ENCODE data around the gene PEX11G. TPM values are rescaled to one million over a fixed set of nuclear protein-coding genes. Genes with fewer than 3 reads are reported as not detected.
"Not testable (repeated sequence)": the region's sequence is repeated elsewhere in the genome, so short reads cannot be mapped to it uniquely, and the experiment has no call there.

Gene PEX11G
- total and polyA plus RNA-seq, 2 donors from 2014 or later = 7.8 to 20.8 TPM

- FAIRE-seq (no peak), DNase-seq (no peak)
- H3K9ac ChIP-seq (ENCODE audit: low read length in 3 of 3) = no peak overlapping the region
- no peaks in the 10 kb centered on the region for H3K9me3 ChIP-seq (ENCODE audit: control insufficient read depth in 2 of 3, insufficient read depth in 1 of 3, low read length in 3 of 3)
- no peak for TF ChIP-seq CTCF (IDR thresholded peaks at IDR 0.05; ENCODE audit: borderline replicate concordance, extremely low read depth, insufficient read depth)
- no peaks in the 10 kb centered on the region for H3K4me1 ChIP-seq (ENCODE audit: control insufficient read depth in 2 of 3, insufficient read depth in 2 of 3, low read depth in 1 of 3, low read length in 3 of 3)
- H3K27ac ChIP-seq (ENCODE audit: low read depth in 2 of 2, low read length in 2 of 2) = no peak overlapping the region
- H3K4me3 ChIP-seq (ENCODE audit: low read length in 3 of 3) = no peak overlapping the region
- H3K27me3 ChIP-seq (ENCODE audit: control insufficient read depth, insufficient read depth, low read length) = no peaks in the 10 kb centered on the region
- intact Hi-C loops (cut with DNase I) = no loop called here
- H3K36me3 ChIP-seq (ENCODE audit: control insufficient read depth in 2 of 3, insufficient read depth in 3 of 3, low read length in 3 of 3) = peaks cover 0 to 2% (median 0%) of the 10 kb centered on the region in 3 donors
These were observed 54.4 kb downstream of the PEX11G start for GRCh38 chr19:7434391-7434790.

GRCh38 chr19:7433456-7433855, 55.4 kb downstream of the PEX11G start:
- intact Hi-C loops (cut with DNase I); FAIRE-seq: not testable (repeated sequence)

GRCh38 chr19:7429638-7430282, 59.1 kb downstream of the PEX11G start:
- H3K36me3 ChIP-seq (ENCODE audit: control insufficient read depth in 2 of 3, insufficient read depth in 3 of 3, low read length in 3 of 3) = no peaks in the 10 kb centered on the region
- FAIRE-seq (no peak), DNase-seq (no peak)
- no peaks in the 10 kb centered on the region for H3K27me3 ChIP-seq (ENCODE audit: control insufficient read depth, insufficient read depth, low read length)
- H3K9ac ChIP-seq (ENCODE audit: low read length in 3 of 3) = no peak overlapping the region
- no peak overlapping the region for H3K27ac ChIP-seq (ENCODE audit: low read depth in 2 of 2, low read length in 2 of 2)
- no peaks in the 10 kb centered on the region for H3K9me3 ChIP-seq (ENCODE audit: control insufficient read depth in 2 of 3, insufficient read depth in 1 of 3, low read length in 3 of 3)
- H3K4me1 ChIP-seq (ENCODE audit: control insufficient read depth in 2 of 3, insufficient read depth in 2 of 3, low read depth in 1 of 3, low read length in 3 of 3) = no peaks in the 10 kb centered on the region
- TF ChIP-seq CTCF (IDR thresholded peaks at IDR 0.05; ENCODE audit: borderline replicate concordance, extremely low read depth, insufficient read depth) = no peak
- intact Hi-C loops (cut with DNase I) = no loop called here
- no peak overlapping the region for H3K4me3 ChIP-seq (ENCODE audit: low read length in 3 of 3)

More at GRCh38 chr19:7433456-7433855, 55.4 kb downstream of the PEX11G start:
- not testable (repeated sequence) for H3K36me3 ChIP-seq (ENCODE audit: control insufficient read depth in 2 of 3, insufficient read depth in 3 of 3, low read length in 3 of 3); H3K4me3 ChIP-seq (ENCODE audit: low read length in 3 of 3); H3K9me3 ChIP-seq (ENCODE audit: control insufficient read depth in 2 of 3, insufficient read depth in 1 of 3, low read length in 3 of 3); H3K27ac ChIP-seq (ENCODE audit: low read depth in 2 of 2, low read length in 2 of 2); DNase-seq; H3K4me1 ChIP-seq (ENCODE audit: control insufficient read depth in 2 of 3, insufficient read depth in 2 of 3, low read depth in 1 of 3, low read length in 3 of 3); H3K9ac ChIP-seq (ENCODE audit: low read length in 3 of 3); H3K27me3 ChIP-seq (ENCODE audit: control insufficient read depth, insufficient read depth, low read length)

- TF ChIP-seq CTCF (IDR thresholded peaks at IDR 0.05; ENCODE audit: borderline replicate concordance, extremely low read depth, insufficient read depth) = no peak
- intact Hi-C loops (cut with DNase I) = no loop called here
- H3K9ac ChIP-seq (ENCODE audit: low read length in 3 of 3) = no peak overlapping the region
- no peaks in the 10 kb centered on the region for H3K27me3 ChIP-seq (ENCODE audit: control insufficient read depth, insufficient read depth, low read length)
- H3K9me3 ChIP-seq (ENCODE audit: control insufficient read depth in 2 of 3, insufficient read depth in 1 of 3, low read length in 3 of 3) = no peaks in the 10 kb centered on the region
- no peaks in the 10 kb centered on the region for H3K36me3 ChIP-seq (ENCODE audit: control insufficient read depth in 2 of 3, insufficient read depth in 3 of 3, low read length in 3 of 3)
- FAIRE-seq (no peak), DNase-seq (no peak)
- no peak overlapping the region for H3K4me3 ChIP-seq (ENCODE audit: low read length in 3 of 3)
- no peak overlapping the region for H3K27ac ChIP-seq (ENCODE audit: low read depth in 2 of 2, low read length in 2 of 2)
- no peaks in the 10 kb centered on the region for H3K4me1 ChIP-seq (ENCODE audit: control insufficient read depth in 2 of 3, insufficient read depth in 2 of 3, low read depth in 1 of 3, low read length in 3 of 3)
These were observed 60.2 kb downstream of the PEX11G start for GRCh38 chr19:7428651-7429113.
